Ishikawa (cell line): ENCODE results near the gene MOV10.

Experiments
- CEBPB ChIP-seq: IDR thresholded peaks from 2 replicates; pipeline ENCODE4 v1.6.1; 2012
- EP300 ChIP-seq: IDR thresholded peaks from 2 replicates; pipeline ENCODE4 v1.6.1; 2012; ENCODE audit warnings: borderline replicate concordance
- MAX ChIP-seq: IDR thresholded peaks from 2 replicates; pipeline ENCODE4 v1.6.1; 2012
- RAD21 ChIP-seq: IDR thresholded peaks from 2 replicates; pipeline ENCODE4 v1.6.1; 2012; ENCODE audit warnings: low read depth
- REST ChIP-seq: IDR thresholded peaks from 2 replicates; pipeline ENCODE4 v1.6.1; 2012; ENCODE audit warnings: low read depth, mild to moderate bottlenecking
- TAF1 ChIP-seq: IDR thresholded peaks from 2 replicates; pipeline ENCODE4 v1.6.1; 2012; ENCODE audit warnings: low read depth, mild to moderate bottlenecking
- YY1 ChIP-seq: IDR thresholded peaks from 2 replicates; pipeline ENCODE4 v1.6.1; 2012; ENCODE audit warnings: low read depth
- ZBTB7A ChIP-seq: IDR thresholded peaks from 2 replicates; pipeline ENCODE4 v1.6.1; 2012; ENCODE audit warnings: low read depth

- TF ChIP-seq REST (no peak), EP300 (no peak), ZBTB7A (no peak), MAX (no peak), CEBPB (no peak), RAD21 (no peak), YY1 (no peak), TAF1 (no peak)
These were observed 38.4 kb upstream of the MOV10 start for GRCh38 chr1:112636056-112636455.
